GM19193 (cell line): ENCODE measurements around the gene SDK1.

Experiments used
- POLR2A ChIP-seq: IDR thresholded peaks from 4 replicates; pipeline ENCODE4 v1.6.1; 2011; ENCODE audit not compliant: insufficient read depth, insufficient read length; ENCODE audit errors: extremely low read depth

The SDK1 gene

GRCh38 chr7:4159154-4159501, 858.1 kb downstream of the SDK1 start:
- TF ChIP-seq POLR2A: no peak

- no peak for TF ChIP-seq POLR2A
Measured at GRCh38 chr7:4159761-4160554, 858.9 kb downstream of the SDK1 start.

- TF ChIP-seq POLR2A: no peak
Measured at GRCh38 chr7:4162884-4163564, 862.0 kb downstream of the SDK1 start.

- no peak for TF ChIP-seq POLR2A
Measured at GRCh38 chr7:4163565-4164203, 862.6 kb downstream of the SDK1 start.

GRCh38 chr7:4164556-4164955, 863.5 kb downstream of the SDK1 start:
- no peak for TF ChIP-seq POLR2A

GRCh38 chr7:4166340-4166739, 865.3 kb downstream of the SDK1 start:
- no peak for TF ChIP-seq POLR2A

- TF ChIP-seq POLR2A: no peak
Measured at GRCh38 chr7:4166807-4167206, 865.8 kb downstream of the SDK1 start.

- no peak for TF ChIP-seq POLR2A
Measured at GRCh38 chr7:4167385-4167910, 866.4 kb downstream of the SDK1 start.

- no peak for TF ChIP-seq POLR2A
Measured at GRCh38 chr7:4168041-4168440, 867.0 kb downstream of the SDK1 start.

GRCh38 chr7:4168541-4168940, 867.5 kb downstream of the SDK1 start:
- no peak for TF ChIP-seq POLR2A

- TF ChIP-seq POLR2A: no peak
Measured at GRCh38 chr7:4169455-4169854, 868.4 kb downstream of the SDK1 start.

GRCh38 chr7:4170997-4171786, 870.1 kb downstream of the SDK1 start:
- no peak for TF ChIP-seq POLR2A

- TF ChIP-seq POLR2A: no peak
Measured at GRCh38 chr7:4172883-4173282, 871.8 kb downstream of the SDK1 start.

GRCh38 chr7:4173615-4174014, 872.6 kb downstream of the SDK1 start:
- no peak for TF ChIP-seq POLR2A

GRCh38 chr7:4174016-4174415, 873.0 kb downstream of the SDK1 start:
- TF ChIP-seq POLR2A: no peak
